Activated CD8-positive, alpha-beta T cell treated with anti-CD3 and anti-CD28 coated beads, Interleukin-2, amount 10 ng/mL, durations not matched to agents 7 days and 5 days (primary cell): ENCODE data around the gene KPNB1. TPM values are rescaled to one million over a fixed set of nuclear protein-coding genes. Genes with fewer than 3 reads are reported as not detected.

ENCODE experiments used
- ATAC-seq: fragments of 150-1000 bp; cut with Tn5 transposase; one replicate; pipeline ENCODE4 v1.10.0; 2021; ENCODE audit warnings: moderate library complexity
- CTCF ChIA-PET: fragments of 350-600 bp; sonication (Branson Sonifier 250); formaldehyde crosslinking; loops from one replicate; lab custom pipeline; 2021; ENCODE audit warnings: antibody characterized with exemption; lab: Charles Lee
- POLR2A ChIA-PET: fragments of 350-600 bp; sonication (Branson Sonifier 250); formaldehyde crosslinking; loops from one replicate; lab custom pipeline; 2021; ENCODE audit warnings: antibody characterized with exemption; lab: Charles Lee
- DNase-seq: peaks from one replicate; pipeline ENCODE4 v3.0.0-alpha.2; 2020
- H3K27ac Mint-ChIP-seq: one replicate; pipeline ENCODE4 v1.8.0; 2021; ENCODE audit warnings: mild to moderate bottlenecking, mixed read lengths
- H3K27me3 Mint-ChIP-seq: one replicate; pipeline ENCODE4 v1.8.0; 2021; ENCODE audit warnings: low read depth, mixed read lengths
- H3K36me3 Mint-ChIP-seq: one replicate; pipeline ENCODE4 v1.8.0; 2021; ENCODE audit warnings: low read depth, mixed read lengths
- H3K4me1 Mint-ChIP-seq: one replicate; pipeline ENCODE4 v1.8.0; 2021; ENCODE audit warnings: low read depth, mixed read lengths
- H3K4me3 Mint-ChIP-seq: one replicate; pipeline ENCODE4 v1.8.0; 2021; ENCODE audit warnings: mild to moderate bottlenecking, mixed read lengths
- H3K9me3 Mint-ChIP-seq: one replicate; pipeline ENCODE4 v1.8.0; 2022; ENCODE audit warnings: mixed read lengths; ENCODE audit not compliant: insufficient read depth
- total RNA-seq, 2 experiments: library from RNA; stranded (reverse); gene quantifications; one replicate each; pipeline ENCODE4 v1.2.3, GENCODE V29; 2021

KPNB1 gene
- total RNA-seq, 2 experiments from 2014 or later = 413 to 427 TPM

- H3K36me3 Mint-ChIP-seq = peaks cover 55% of the 10 kb centered on the region
- no peaks in the 10 kb centered on the region for H3K27me3 Mint-ChIP-seq
- ChIA-PET POLR2A (interaction anchor here (0.6 kb wide), 1 partner anchor 14 kb away, joined by 3 read pairs; no protein-coding TSS in a partner anchor), CTCF (interaction anchor here (1.6 kb wide), 1 partner anchor 27 kb away, joined by 5 read pairs; no protein-coding TSS in a partner anchor)
- no peak overlapping the region for H3K4me3 Mint-ChIP-seq
- no peaks in the 10 kb centered on the region for H3K9me3 Mint-ChIP-seq
- peak overlapping the region; percentile 46 for H3K27ac Mint-ChIP-seq
- no peak for ATAC-seq
- no peak for DNase-seq
- peaks cover 15% of the 10 kb centered on the region for H3K4me1 Mint-ChIP-seq
Observed at GRCh38 chr17:47621293-47622179, 28.2 kb upstream of the KPNB1 start.

GRCh38 chr17:47622180-47622549, 27.6 kb upstream of the KPNB1 start:
- H3K9me3 Mint-ChIP-seq = no peaks in the 10 kb centered on the region
- DNase-seq = no peak
- no peak overlapping the region for H3K4me3 Mint-ChIP-seq
- ChIA-PET CTCF (no interaction called here), POLR2A (no interaction called here)
- ATAC-seq = no peak
- H3K27me3 Mint-ChIP-seq = no peaks in the 10 kb centered on the region
- H3K4me1 Mint-ChIP-seq = peaks cover 15% of the 10 kb centered on the region
- peaks cover 55% of the 10 kb centered on the region for H3K36me3 Mint-ChIP-seq
- H3K27ac Mint-ChIP-seq = peak overlapping the region; percentile 43

- ChIA-PET CTCF (interaction anchor here (1.0 to 2.4 kb wide), 3 partner anchors 9 to 39 kb away, joined by 4 to 23 read pairs (median 4); no protein-coding TSS in a partner anchor), POLR2A (interaction anchor here (0.6 to 1.7 kb wide), 2 partner anchors 24 to 60 kb away, joined by 4 to 9 read pairs; partner anchors contain the start of gene KPNB1)
- DNase-seq = no peak
Observed at GRCh38 chr17:47624727-47625068, 25.0 kb upstream of the KPNB1 start.

GRCh38 chr17:47628014-47628566, 21.6 kb upstream of the KPNB1 start:
- H3K4me3 Mint-ChIP-seq = no peak overlapping the region
- no peaks in the 10 kb centered on the region for H3K27me3 Mint-ChIP-seq
- no peak overlapping the region for H3K27ac Mint-ChIP-seq
- CTCF ChIA-PET = interaction anchor here (1.0 to 2.3 kb wide), 3 partner anchors 10 to 13 kb away, joined by 3 to 6 read pairs (median 6); no protein-coding TSS in a partner anchor
- H3K4me1 Mint-ChIP-seq = no peaks in the 10 kb centered on the region
- POLR2A ChIA-PET = no interaction called here
- ATAC-seq (no peak), DNase-seq (no peak)
- H3K36me3 Mint-ChIP-seq = peaks cover 16% of the 10 kb centered on the region
- H3K9me3 Mint-ChIP-seq = no peaks in the 10 kb centered on the region

More at GRCh38 chr17:47624727-47625068, 25.0 kb upstream of the KPNB1 start:
- H3K4me3 Mint-ChIP-seq = no peak overlapping the region
- ATAC-seq = no peak
- no peaks in the 10 kb centered on the region for H3K9me3 Mint-ChIP-seq
- H3K4me1 Mint-ChIP-seq = peaks cover 15% of the 10 kb centered on the region
- no peak overlapping the region for H3K27ac Mint-ChIP-seq
- H3K36me3 Mint-ChIP-seq = peaks cover 38% of the 10 kb centered on the region
- H3K27me3 Mint-ChIP-seq = no peaks in the 10 kb centered on the region

- no peak for DNase-seq
- POLR2A ChIA-PET = no interaction called here
- Mint-ChIP-seq H3K4me1 (peaks cover 10% of the 10 kb centered on the region), H3K36me3 (peaks cover 8% of the 10 kb centered on the region), H3K27me3 (no peaks in the 10 kb centered on the region), H3K4me3 (no peak overlapping the region), H3K9me3 (no peaks in the 10 kb centered on the region), H3K27ac (no peak overlapping the region)
- no peak for ATAC-seq
- CTCF ChIA-PET = interaction anchor here (0.6 to 3.2 kb wide), 3 partner anchors 14 to 35 kb away, joined by 3 to 11 read pairs (median 4); partner anchors contain the start of gene KPNB1
Observed at GRCh38 chr17:47629826-47630225, 19.9 kb upstream of the KPNB1 start.

- POLR2A ChIA-PET = no interaction called here
- no peak for DNase-seq
- Mint-ChIP-seq H3K27ac (no peak overlapping the region), H3K27me3 (no peaks in the 10 kb centered on the region), H3K4me1 (peaks cover 12% of the 10 kb centered on the region), H3K4me3 (no peak overlapping the region), H3K9me3 (no peaks in the 10 kb centered on the region), H3K36me3 (peaks cover 5% of the 10 kb centered on the region)
- no peak for ATAC-seq
- CTCF ChIA-PET = interaction anchor here (0.6 to 3.2 kb wide), 3 partner anchors 15 to 34 kb away, joined by 3 to 11 read pairs (median 4); partner anchors contain the start of gene KPNB1
Observed at GRCh38 chr17:47630614-47631013, 19.1 kb upstream of the KPNB1 start.

- DNase-seq = no peak
- Mint-ChIP-seq H3K9me3 (no peaks in the 10 kb centered on the region), H3K27me3 (no peaks in the 10 kb centered on the region), H3K36me3 (peaks cover 6% of the 10 kb centered on the region), H3K27ac (no peak overlapping the region), H3K4me3 (no peak overlapping the region), H3K4me1 (peaks cover 25% of the 10 kb centered on the region)
- ChIA-PET POLR2A (interaction anchor here (1.0 kb wide), 1 partner anchor 16 kb away, joined by 3 read pairs; no protein-coding TSS in a partner anchor), CTCF (interaction anchor here (1.1 to 2.0 kb wide), 2 partner anchors 13 to 17 kb away, joined by 3 to 5 read pairs; no protein-coding TSS in a partner anchor)
- ATAC-seq = no peak
Observed at GRCh38 chr17:47632991-47633390, 16.7 kb upstream of the KPNB1 start.

- Mint-ChIP-seq H3K27me3 (no peaks in the 10 kb centered on the region), H3K4me1 (peaks cover 25% of the 10 kb centered on the region), H3K9me3 (no peaks in the 10 kb centered on the region), H3K36me3 (peaks cover 6% of the 10 kb centered on the region), H3K4me3 (no peak overlapping the region), H3K27ac (no peak overlapping the region)
- POLR2A ChIA-PET = no interaction called here
- CTCF ChIA-PET = interaction anchor here (1.1 to 2.0 kb wide), 3 partner anchors 9 to 18 kb away, joined by 3 to 5 read pairs (median 4); no protein-coding TSS in a partner anchor
- DNase-seq (no peak), ATAC-seq (no peak)
Observed at GRCh38 chr17:47633996-47634395, 15.7 kb upstream of the KPNB1 start.

GRCh38 chr17:47634870-47635269, 14.8 kb upstream of the KPNB1 start:
- Mint-ChIP-seq H3K27me3 (no peaks in the 10 kb centered on the region), H3K4me1 (peaks cover 25% of the 10 kb centered on the region), H3K4me3 (no peak overlapping the region), H3K36me3 (peaks cover 6% of the 10 kb centered on the region), H3K27ac (no peak overlapping the region), H3K9me3 (no peaks in the 10 kb centered on the region)
- DNase-seq = no peak
- ATAC-seq = no peak
- POLR2A ChIA-PET = interaction anchor here (0.6 to 1.0 kb wide), 2 partner anchors 14 to 769 kb away, joined by 3 to 6 read pairs; no protein-coding TSS in a partner anchor
- CTCF ChIA-PET = interaction anchor here (1.1 to 2.0 kb wide), 4 partner anchors 10 to 29 kb away, joined by 3 to 5 read pairs (median 4); no protein-coding TSS in a partner anchor

GRCh38 chr17:47635734-47636133, 14.0 kb upstream of the KPNB1 start:
- Mint-ChIP-seq H3K27me3 (no peaks in the 10 kb centered on the region), H3K9me3 (no peaks in the 10 kb centered on the region), H3K4me1 (peaks cover 25% of the 10 kb centered on the region), H3K36me3 (peaks cover 7% of the 10 kb centered on the region), H3K27ac (no peak overlapping the region), H3K4me3 (no peak overlapping the region)
- CTCF ChIA-PET = interaction anchor here (1.0 to 1.2 kb wide), 3 partner anchors 17 to 28 kb away, joined by 3 read pairs; no protein-coding TSS in a partner anchor
- POLR2A ChIA-PET = interaction anchor here (0.6 to 1.0 kb wide), 3 partner anchors 13 to 432 kb away, joined by 3 to 6 read pairs (median 3); partner anchors contain the start of gene KPNB1
- no peak for DNase-seq
- no peak for ATAC-seq

GRCh38 chr17:47636273-47637030, 13.3 kb upstream of the KPNB1 start:
- Mint-ChIP-seq H3K36me3 (peaks cover 8% of the 10 kb centered on the region), H3K9me3 (no peaks in the 10 kb centered on the region), H3K4me3 (peak overlapping the region; percentile 15), H3K4me1 (peaks cover 25% of the 10 kb centered on the region), H3K27ac (peak overlapping the region; percentile 60), H3K27me3 (no peaks in the 10 kb centered on the region)
- DNase-seq = no peak
- POLR2A ChIA-PET = interaction anchor here (0.6 to 0.7 kb wide), 2 partner anchors 13 to 433 kb away, joined by 3 read pairs; partner anchors contain the start of gene KPNB1
- no peak for ATAC-seq
- CTCF ChIA-PET = interaction anchor here (1.0 kb wide), 1 partner anchor 20 kb away, joined by 3 read pairs; no protein-coding TSS in a partner anchor
